Measurements from ENCODE around the gene HECW1.

DNA sequence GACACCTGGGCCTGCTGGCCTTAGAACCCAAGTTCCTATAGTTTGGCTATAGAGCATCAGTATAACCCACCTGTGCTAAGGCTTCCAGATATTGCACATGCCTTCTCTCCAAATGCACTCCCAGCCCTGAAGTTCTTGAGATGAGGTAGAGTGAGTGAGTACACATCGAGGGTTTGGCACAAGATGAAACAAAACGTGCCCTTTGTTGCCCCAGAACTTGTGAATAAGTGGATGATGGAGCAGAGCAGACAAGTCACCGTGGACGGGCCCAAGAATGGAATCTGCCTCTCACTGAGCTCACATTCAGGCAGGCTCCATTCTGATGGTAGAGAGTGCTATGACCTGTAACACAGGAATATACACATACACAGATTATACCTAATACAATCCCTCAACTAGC, 397.5 kb downstream of the HECW1 start:
- TF ChIP-seq PATZ1 (CRISPR knock-in tag; IDR thresholded peaks at IDR 0.05; ENCODE audit: borderline replicate concordance) (no peak), ARNTL (CRISPR knock-in tag; IDR thresholded peaks at IDR 0.05; ENCODE audit: borderline replicate concordance, low read depth) (no peak), CSDC2 (CRISPR knock-in tag; IDR thresholded peaks at IDR 0.05) (no peak), ZFP30 (CRISPR knock-in tag; IDR thresholded peaks at IDR 0.05) (no peak), ESRRG (CRISPR knock-in tag; IDR thresholded peaks at IDR 0.05) (no peak), TSHZ2 (CRISPR knock-in tag; IDR thresholded peaks at IDR 0.05) (no peak), TOX (CRISPR knock-in tag; IDR thresholded peaks at IDR 0.05; ENCODE audit: borderline replicate concordance) (no peak), BACH2 (CRISPR knock-in tag; IDR thresholded peaks at IDR 0.05; ENCODE audit: borderline replicate concordance) (no peak), ZNF565 (CRISPR knock-in tag; conservative IDR thresholded peaks at IDR 0.05; ENCODE audit: low read depth) (no peak), ISL1 (CRISPR knock-in tag; IDR thresholded peaks at IDR 0.05) (no peak), GLIS3 (CRISPR knock-in tag; IDR thresholded peaks at IDR 0.05) (no peak), ZFP3 (CRISPR knock-in tag; IDR thresholded peaks at IDR 0.05) (no peak), CREB5 (CRISPR knock-in tag; IDR thresholded peaks at IDR 0.05; ENCODE audit: low read depth) (no peak), POU6F1 (CRISPR knock-in tag; IDR thresholded peaks at IDR 0.05; ENCODE audit: borderline replicate concordance, low read depth) (no peak)

All from SK-N-SH treated with all-trans-retinoic acid at 6 μM for 48 hours (cell line).